ENCODE measurements around the gene MINDY4. TPM values are rescaled to one million over a fixed set of nuclear protein-coding genes. Genes with fewer than 3 reads are reported as not detected.

Gene MINDY4
- total and polyA plus RNA-seq, 2 of the 13 experiments (the other 11 are each of a cell fraction or from before 2014, with no cell fraction given), result not detected

DNA sequence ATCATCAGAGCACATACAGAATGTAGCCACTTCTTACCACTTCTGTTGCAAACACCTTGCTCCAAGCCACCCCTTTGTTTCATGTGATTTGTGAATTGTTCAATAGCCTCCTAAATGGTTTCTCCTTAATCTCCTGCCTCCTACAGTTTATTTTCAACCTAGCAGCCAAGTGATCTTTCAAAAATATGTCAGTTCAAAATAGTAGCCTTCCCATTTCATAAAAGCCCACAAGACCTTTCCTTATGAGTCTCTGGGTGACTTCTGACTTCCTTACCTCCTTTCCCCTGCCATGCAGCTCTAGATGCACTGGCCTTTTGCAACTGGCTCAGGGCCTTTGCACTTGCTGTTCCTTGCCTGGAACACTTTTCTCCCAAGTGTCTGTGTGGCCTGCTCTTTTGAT lies 4.8 kb downstream of the MINDY4 start:
- intact Hi-C loops (cut with micrococcal nuclease; ENCODE audit: unreplicated experiment), result no loop called here
- Histone ChIP-seq H3K9me3 (ENCODE audit: low read length) (no peaks in the 10 kb centered on the region), H3K4me1 (ENCODE audit: insufficient read depth, low read length) (peaks cover 9% of the 10 kb centered on the region), H3K4me3 (replicated peaks in 1 of 3; ENCODE audit: insufficient read depth in 1 of 3, low read depth in 2 of 3, low read length in 3 of 3) (no peak overlapping the region), H3K79me2 (ENCODE audit: insufficient read depth, low read length) (no peaks in the 10 kb centered on the region), H4K20me1 (ENCODE audit: insufficient read depth, low read length) (no peaks in the 10 kb centered on the region), H3K36me3 (replicated peaks in 1 of 2; ENCODE audit: control insufficient read depth in 1 of 2, insufficient read depth in 2 of 2, low read length in 2 of 2) (no peaks in the 10 kb centered on the region), H3K27ac (ENCODE audit: extremely low read length, insufficient read depth, low read length) (no peak overlapping the region), H3K9ac (ENCODE audit: insufficient read depth, low read depth, low read length) (no peak overlapping the region), H2AFZ (ENCODE audit: low read length) (no peak overlapping the region), H3K4me2 (ENCODE audit: low read depth, low read length) (no peak overlapping the region), H3K27me3 (ENCODE audit: control insufficient read depth in 1 of 2, insufficient read depth in 2 of 2, low read length in 2 of 2) (peaks cover 0 to 12% of the 10 kb centered on the region in 2 experiments; a peak in 1 of 5 replicates)
- ATAC-seq (no peak), FAIRE-seq (no peak), DNase-seq (ENCODE audit: low spot score) (no peak)
- ChIA-PET CTCF (ENCODE audit: low intra/inter-chr PET ratio, low total read pairs) (no interaction called here), POLR2A (no interaction called here)
- TF ChIP-seq ZNF501 (CRISPR knock-in tag; IDR thresholded peaks at IDR 0.05) (no peak), MBNL3 (CRISPR knock-in tag; conservative IDR thresholded peaks at IDR 0.05) (no peak), ZNF432 (CRISPR knock-in tag; IDR thresholded peaks at IDR 0.05; ENCODE audit: borderline replicate concordance) (no peak)
- TF ChIP-seq, protein P1, sequence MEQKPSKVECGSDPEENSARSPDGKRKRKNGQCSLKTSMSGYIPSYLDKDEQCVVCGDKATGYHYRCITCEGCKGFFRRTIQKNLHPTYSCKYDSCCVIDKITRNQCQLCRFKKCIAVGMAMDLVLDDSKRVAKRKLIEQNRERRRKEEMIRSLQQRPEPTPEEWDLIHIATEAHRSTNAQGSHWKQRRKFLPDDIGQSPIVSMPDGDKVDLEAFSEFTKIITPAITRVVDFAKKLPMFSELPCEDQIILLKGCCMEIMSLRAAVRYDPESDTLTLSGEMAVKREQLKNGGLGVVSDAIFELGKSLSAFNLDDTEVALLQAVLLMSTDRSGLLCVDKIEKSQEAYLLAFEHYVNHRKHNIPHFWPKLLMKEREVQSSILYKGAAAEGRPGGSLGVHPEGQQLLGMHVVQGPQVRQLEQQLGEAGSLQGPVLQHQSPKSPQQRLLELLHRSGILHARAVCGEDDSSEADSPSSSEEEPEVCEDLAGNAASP (CRISPR knock-in tag; IDR thresholded peaks at IDR 0.05; ENCODE audit: borderline replicate concordance), result no peak
- BruUV-seq (replicated peaks), result no TSS peak
- in situ Hi-C loops (cut with HindIII; ENCODE audit: extremely low pct_ligation_motif_present, low pct_unique_long_range_greater_than_20kb), result no loop called here

GRCh38 chr7:30776971-30777370 lies 5.8 kb downstream of the MINDY4 start:
- ATAC-seq, result no peak
- POLR2A ChIA-PET, result no interaction called here
- 0% methylated on average over 4 of the region's 4 CpGs for WGBS (ENCODE audit: low lambda C conversion rate)
- TF ChIP-seq PITX1 (CRISPR knock-in tag; IDR thresholded peaks at IDR 0.05) (no peak), NFE2 (CRISPR knock-in tag; IDR thresholded peaks at IDR 0.05) (no peak), HOXA5 (CRISPR knock-in tag; IDR thresholded peaks at IDR 0.05) (no peak), ZKSCAN8 (CRISPR knock-in tag; IDR thresholded peaks at IDR 0.05; ENCODE audit: borderline replicate concordance) (no peak)
- TF ChIP-seq, protein P2, sequence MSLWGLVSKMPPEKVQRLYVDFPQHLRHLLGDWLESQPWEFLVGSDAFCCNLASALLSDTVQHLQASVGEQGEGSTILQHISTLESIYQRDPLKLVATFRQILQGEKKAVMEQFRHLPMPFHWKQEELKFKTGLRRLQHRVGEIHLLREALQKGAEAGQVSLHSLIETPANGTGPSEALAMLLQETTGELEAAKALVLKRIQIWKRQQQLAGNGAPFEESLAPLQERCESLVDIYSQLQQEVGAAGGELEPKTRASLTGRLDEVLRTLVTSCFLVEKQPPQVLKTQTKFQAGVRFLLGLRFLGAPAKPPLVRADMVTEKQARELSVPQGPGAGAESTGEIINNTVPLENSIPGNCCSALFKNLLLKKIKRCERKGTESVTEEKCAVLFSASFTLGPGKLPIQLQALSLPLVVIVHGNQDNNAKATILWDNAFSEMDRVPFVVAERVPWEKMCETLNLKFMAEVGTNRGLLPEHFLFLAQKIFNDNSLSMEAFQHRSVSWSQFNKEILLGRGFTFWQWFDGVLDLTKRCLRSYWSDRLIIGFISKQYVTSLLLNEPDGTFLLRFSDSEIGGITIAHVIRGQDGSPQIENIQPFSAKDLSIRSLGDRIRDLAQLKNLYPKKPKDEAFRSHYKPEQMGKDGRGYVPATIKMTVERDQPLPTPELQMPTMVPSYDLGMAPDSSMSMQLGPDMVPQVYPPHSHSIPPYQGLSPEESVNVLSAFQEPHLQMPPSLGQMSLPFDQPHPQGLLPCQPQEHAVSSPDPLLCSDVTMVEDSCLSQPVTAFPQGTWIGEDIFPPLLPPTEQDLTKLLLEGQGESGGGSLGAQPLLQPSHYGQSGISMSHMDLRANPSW (CRISPR knock-in tag; IDR thresholded peaks at IDR 0.05; ENCODE audit: borderline replicate concordance), result no peak
- TF ChIP-seq, protein P3, sequence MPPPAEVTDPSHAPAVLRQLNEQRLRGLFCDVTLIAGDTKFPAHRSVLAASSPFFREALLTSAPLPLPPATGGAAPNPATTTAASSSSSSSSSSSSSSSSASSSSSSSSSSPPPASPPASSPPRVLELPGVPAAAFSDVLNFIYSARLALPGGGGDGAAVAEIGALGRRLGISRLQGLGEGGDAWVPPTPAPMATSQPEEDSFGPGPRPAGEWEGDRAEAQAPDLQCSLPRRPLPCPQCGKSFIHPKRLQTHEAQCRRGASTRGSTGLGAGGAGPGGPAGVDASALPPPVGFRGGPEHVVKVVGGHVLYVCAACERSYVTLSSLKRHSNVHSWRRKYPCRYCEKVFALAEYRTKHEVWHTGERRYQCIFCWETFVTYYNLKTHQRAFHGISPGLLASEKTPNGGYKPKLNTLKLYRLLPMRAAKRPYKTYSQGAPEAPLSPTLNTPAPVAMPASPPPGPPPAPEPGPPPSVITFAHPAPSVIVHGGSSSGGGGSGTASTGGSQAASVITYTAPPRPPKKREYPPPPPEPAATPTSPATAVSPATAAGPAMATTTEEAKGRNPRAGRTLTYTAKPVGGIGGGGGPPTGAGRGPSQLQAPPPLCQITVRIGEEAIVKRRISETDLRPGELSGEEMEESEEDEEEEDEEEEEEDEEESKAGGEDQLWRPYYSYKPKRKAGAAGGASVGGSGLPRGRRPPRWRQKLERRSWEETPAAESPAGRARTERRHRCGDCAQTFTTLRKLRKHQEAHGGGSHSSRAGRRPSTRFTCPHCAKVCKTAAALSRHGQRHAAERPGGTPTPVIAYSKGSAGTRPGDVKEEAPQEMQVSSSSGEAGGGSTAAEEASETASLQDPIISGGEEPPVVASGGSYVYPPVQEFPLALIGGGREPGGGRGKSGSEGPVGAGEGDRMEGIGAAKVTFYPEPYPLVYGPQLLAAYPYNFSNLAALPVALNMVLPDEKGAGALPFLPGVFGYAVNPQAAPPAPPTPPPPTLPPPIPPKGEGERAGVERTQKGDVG (CRISPR knock-in tag; IDR thresholded peaks at IDR 0.05; ENCODE audit: borderline replicate concordance), result no peak

More at GRCh38 chr7:30776971-30777370, 5.8 kb downstream of the MINDY4 start:
- Histone ChIP-seq H3K79me2 (ENCODE audit: insufficient read depth, low read length) (no peaks in the 10 kb centered on the region), H4K20me1 (ENCODE audit: insufficient read depth, low read length) (no peaks in the 10 kb centered on the region), H3K9ac (ENCODE audit: insufficient read depth, low read depth, low read length) (no peak overlapping the region), H3K27ac (ENCODE audit: extremely low read length, insufficient read depth, low read length) (no peak overlapping the region), H2AFZ (ENCODE audit: low read length) (no peak overlapping the region), H3K27me3 (ENCODE audit: control insufficient read depth in 1 of 2, insufficient read depth in 2 of 2, low read length in 2 of 2) (peaks cover 0 to 12% of the 10 kb centered on the region in 2 experiments; a peak in 1 of 5 replicates), H3K4me2 (ENCODE audit: low read depth, low read length) (no peak overlapping the region), H3K4me1 (ENCODE audit: insufficient read depth, low read length) (peaks cover 6% of the 10 kb centered on the region), H3K36me3 (replicated peaks in 1 of 2; ENCODE audit: control insufficient read depth in 1 of 2, insufficient read depth in 2 of 2, low read length in 2 of 2) (no peaks in the 10 kb centered on the region), H3K9me3 (ENCODE audit: low read length) (no peaks in the 10 kb centered on the region), H3K4me3 (replicated peaks in 1 of 3; ENCODE audit: insufficient read depth in 1 of 3, low read depth in 2 of 3, low read length in 3 of 3) (no peak overlapping the region)
- DNase-seq (ENCODE audit: low spot score) (no peak), FAIRE-seq (no peak)
- in situ Hi-C loops (cut with HindIII; ENCODE audit: extremely low pct_ligation_motif_present, low pct_unique_long_range_greater_than_20kb), result no loop called here
- no TSS peak for BruUV-seq (replicated peaks)
- intact Hi-C loops (cut with micrococcal nuclease; ENCODE audit: unreplicated experiment), result no loop called here
- CTCF ChIA-PET (ENCODE audit: low intra/inter-chr PET ratio, low total read pairs), result no interaction called here

Measured in HepG2 (cell line).